Omental fat pad (tissue), 4 donors: ENCODE data around the gene KRT80. TPM values are rescaled to one million over a fixed set of nuclear protein-coding genes. Genes with fewer than 3 reads are reported as not detected.

Source experiments
- ATAC-seq: fragments of 150-250 bp; one replicate; pipeline ENCODE4 v1.9.1; 2016; ENCODE audit warnings: mild to moderate bottlenecking, moderate library complexity; ENCODE audit not compliant: low FRiP score
- DNase-seq: peaks from one replicate; pipeline ENCODE4 v3.0.0-alpha.2; 2019; ENCODE audit warnings: low spot score
- CTCF ChIP-seq, 3 donors: fragments of 450-650 bp; IDR thresholded peaks; one replicate each; pipeline ENCODE4 v1.5.1; 2016 to 2017; ENCODE audit warnings: antibody characterized with exemption in 3 of 3, mild to moderate bottlenecking in 3 of 3, moderate library complexity in 2 of 3
- total RNA-seq, 4 donors: library from RNA; depleted of rRNA; stranded (reverse); fragments of >200 nt; gene quantifications; one replicate each; pipeline ENCODE4 v1.1.0, GENCODE V29; 2016

The KRT80 gene
- total RNA-seq, 4 donors from 2014 or later: 0.37 to 5.5 (median 0.75) TPM; not detected in 1

GRCh38 chr12:52227606-52228166 is 35.9 kb upstream of the KRT80 start:
- DNase-seq: no peak
- no peak for ATAC-seq
- no peak for TF ChIP-seq CTCF (IDR thresholded peaks at IDR 0.05)

- TF ChIP-seq CTCF (IDR thresholded peaks at IDR 0.05): no peak
- DNase-seq (no peak), ATAC-seq (no peak)
Observed at GRCh38 chr12:52226446-52226845, 34.6 kb upstream of the KRT80 start.

GRCh38 chr12:52225752-52226151 is 33.9 kb upstream of the KRT80 start:
- TF ChIP-seq CTCF (IDR thresholded peaks at IDR 0.05): no peak
- no peak for ATAC-seq
- DNase-seq: no peak

GRCh38 chr12:52224151-52224550 is 32.3 kb upstream of the KRT80 start:
- TF ChIP-seq CTCF (IDR thresholded peaks at IDR 0.05): no peak
- no peak for DNase-seq
- no peak for ATAC-seq

- ATAC-seq (no peak), DNase-seq (no peak)
- TF ChIP-seq CTCF (IDR thresholded peaks at IDR 0.05): no peak
Observed at GRCh38 chr12:52223406-52224039, 31.7 kb upstream of the KRT80 start.

- DNase-seq: no peak
- TF ChIP-seq CTCF (IDR thresholded peaks at IDR 0.05): no peak
- no peak for ATAC-seq
Observed at GRCh38 chr12:52222692-52223091, 30.9 kb upstream of the KRT80 start.

- TF ChIP-seq CTCF (IDR thresholded peaks at IDR 0.05): no peak
- DNase-seq (no peak), ATAC-seq (peak; percentile 49)
Observed at GRCh38 chr12:52221912-52222457, 30.2 kb upstream of the KRT80 start.
